Neural cell (in vitro differentiated cells): ENCODE results near the gene BICC1.

ENCODE experiments used
- EP300 ChIP-seq: fragments of 450-650 bp; conservative IDR thresholded peaks from 2 replicates; pipeline ENCODE4 v1.6.1; 2014; ENCODE audit warnings: antibody characterized with exemption, mild to moderate bottlenecking, moderate library complexity; ENCODE audit not compliant: poor library complexity, severe bottlenecking
- EZH2 ChIP-seq: fragments of 200-600, 300-800 bp; shearing (Covaris generic), sonication (generic); IDR thresholded peaks from 2 replicates; pipeline ENCODE4 v1.6.1; 2014; ENCODE audit warnings: antibody characterized with exemption, low read length, borderline replicate concordance, mild to moderate bottlenecking; ENCODE audit not compliant: insufficient read depth, poor library complexity, severe bottlenecking
- POLR2AphosphoS5 ChIP-seq: IDR thresholded peaks from 2 replicates; pipeline ENCODE4 v1.6.1; 2012
- RAD21 ChIP-seq: fragments of 450-650 bp; conservative IDR thresholded peaks from 2 replicates; pipeline ENCODE4 v1.6.1; 2014; ENCODE audit warnings: antibody characterized with exemption, mild to moderate bottlenecking, moderate library complexity
- TF ChIP-seq, protein P1 (sequence below): fragments of 450-650 bp; IDR thresholded peaks from 2 replicates; pipeline ENCODE4 v1.5.1; 2014; ENCODE audit warnings: antibody characterized with exemption, mild to moderate bottlenecking, moderate library complexity; ENCODE audit not compliant: poor library complexity, severe bottlenecking
- TF ChIP-seq, protein P2 (sequence below): IDR thresholded peaks from 2 replicates; pipeline ENCODE4 v1.6.1; 2012; ENCODE audit warnings: borderline replicate concordance

DNA sequence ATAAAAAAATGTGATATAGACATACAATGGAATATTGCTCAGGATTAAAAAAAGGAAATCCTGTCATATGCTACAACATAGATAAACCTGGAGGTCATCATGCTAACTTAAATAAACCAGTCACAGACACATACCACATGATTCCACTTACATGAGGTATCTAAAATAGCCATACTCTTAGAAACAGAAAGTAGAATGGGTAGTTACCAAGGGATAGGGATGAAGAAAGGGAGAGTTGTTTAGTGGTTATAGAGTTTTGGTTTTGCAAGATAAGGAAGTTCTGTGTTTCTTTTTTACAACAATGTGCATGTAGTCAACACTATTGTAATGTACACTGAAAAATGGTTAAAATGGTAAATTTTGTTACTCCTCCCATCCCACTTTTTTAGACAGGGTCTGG lies 30.5 kb downstream of the BICC1 start:
- TF ChIP-seq, protein P1, sequence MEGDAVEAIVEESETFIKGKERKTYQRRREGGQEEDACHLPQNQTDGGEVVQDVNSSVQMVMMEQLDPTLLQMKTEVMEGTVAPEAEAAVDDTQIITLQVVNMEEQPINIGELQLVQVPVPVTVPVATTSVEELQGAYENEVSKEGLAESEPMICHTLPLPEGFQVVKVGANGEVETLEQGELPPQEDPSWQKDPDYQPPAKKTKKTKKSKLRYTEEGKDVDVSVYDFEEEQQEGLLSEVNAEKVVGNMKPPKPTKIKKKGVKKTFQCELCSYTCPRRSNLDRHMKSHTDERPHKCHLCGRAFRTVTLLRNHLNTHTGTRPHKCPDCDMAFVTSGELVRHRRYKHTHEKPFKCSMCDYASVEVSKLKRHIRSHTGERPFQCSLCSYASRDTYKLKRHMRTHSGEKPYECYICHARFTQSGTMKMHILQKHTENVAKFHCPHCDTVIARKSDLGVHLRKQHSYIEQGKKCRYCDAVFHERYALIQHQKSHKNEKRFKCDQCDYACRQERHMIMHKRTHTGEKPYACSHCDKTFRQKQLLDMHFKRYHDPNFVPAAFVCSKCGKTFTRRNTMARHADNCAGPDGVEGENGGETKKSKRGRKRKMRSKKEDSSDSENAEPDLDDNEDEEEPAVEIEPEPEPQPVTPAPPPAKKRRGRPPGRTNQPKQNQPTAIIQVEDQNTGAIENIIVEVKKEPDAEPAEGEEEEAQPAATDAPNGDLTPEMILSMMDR: no peak
- TF ChIP-seq POLR2AphosphoS5: no peak
- TF ChIP-seq EP300: no peak
- no peak for TF ChIP-seq RAD21
- TF ChIP-seq, protein P2, sequence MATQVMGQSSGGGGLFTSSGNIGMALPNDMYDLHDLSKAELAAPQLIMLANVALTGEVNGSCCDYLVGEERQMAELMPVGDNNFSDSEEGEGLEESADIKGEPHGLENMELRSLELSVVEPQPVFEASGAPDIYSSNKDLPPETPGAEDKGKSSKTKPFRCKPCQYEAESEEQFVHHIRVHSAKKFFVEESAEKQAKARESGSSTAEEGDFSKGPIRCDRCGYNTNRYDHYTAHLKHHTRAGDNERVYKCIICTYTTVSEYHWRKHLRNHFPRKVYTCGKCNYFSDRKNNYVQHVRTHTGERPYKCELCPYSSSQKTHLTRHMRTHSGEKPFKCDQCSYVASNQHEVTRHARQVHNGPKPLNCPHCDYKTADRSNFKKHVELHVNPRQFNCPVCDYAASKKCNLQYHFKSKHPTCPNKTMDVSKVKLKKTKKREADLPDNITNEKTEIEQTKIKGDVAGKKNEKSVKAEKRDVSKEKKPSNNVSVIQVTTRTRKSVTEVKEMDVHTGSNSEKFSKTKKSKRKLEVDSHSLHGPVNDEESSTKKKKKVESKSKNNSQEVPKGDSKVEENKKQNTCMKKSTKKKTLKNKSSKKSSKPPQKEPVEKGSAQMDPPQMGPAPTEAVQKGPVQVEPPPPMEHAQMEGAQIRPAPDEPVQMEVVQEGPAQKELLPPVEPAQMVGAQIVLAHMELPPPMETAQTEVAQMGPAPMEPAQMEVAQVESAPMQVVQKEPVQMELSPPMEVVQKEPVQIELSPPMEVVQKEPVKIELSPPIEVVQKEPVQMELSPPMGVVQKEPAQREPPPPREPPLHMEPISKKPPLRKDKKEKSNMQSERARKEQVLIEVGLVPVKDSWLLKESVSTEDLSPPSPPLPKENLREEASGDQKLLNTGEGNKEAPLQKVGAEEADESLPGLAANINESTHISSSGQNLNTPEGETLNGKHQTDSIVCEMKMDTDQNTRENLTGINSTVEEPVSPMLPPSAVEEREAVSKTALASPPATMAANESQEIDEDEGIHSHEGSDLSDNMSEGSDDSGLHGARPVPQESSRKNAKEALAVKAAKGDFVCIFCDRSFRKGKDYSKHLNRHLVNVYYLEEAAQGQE: no peak
- TF ChIP-seq EZH2: no peak
